Measurements from ENCODE around the gene MGST3. TPM values are rescaled to one million over a fixed set of nuclear protein-coding genes. Genes with fewer than 3 reads are reported as not detected.
"Not testable (repeated sequence)": the region's sequence is repeated elsewhere in the genome, so short reads cannot be mapped to it uniquely, and the experiment has no call there.

The MGST3 gene
- polyA plus RNA-seq, 1 of the 3 experiments (the other 2 are of a cell fraction) = 270 TPM

DNA sequence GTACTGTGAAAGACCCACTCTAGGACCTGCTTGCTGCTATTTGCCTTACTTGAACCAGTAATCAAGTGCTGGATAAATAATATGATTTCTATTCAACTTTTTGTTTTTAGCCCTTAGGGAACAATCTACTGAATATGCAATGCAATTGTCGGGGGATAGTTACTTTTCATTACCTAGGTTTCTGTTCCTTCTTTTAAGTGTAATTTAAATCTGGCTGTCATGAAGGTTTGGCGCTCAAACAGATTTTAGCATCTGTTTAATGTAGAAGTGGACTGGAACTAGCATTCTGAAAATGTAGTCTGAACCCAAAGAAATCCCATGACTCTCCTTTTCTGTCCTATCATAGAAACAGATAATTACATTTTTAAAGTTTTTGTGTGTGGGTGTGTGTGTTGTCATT, 4.8 kb downstream of the MGST3 start (continued):
- TF ChIP-seq POLR2AphosphoS5 (IDR thresholded peaks at IDR 0.05; ENCODE audit: low read depth, low read length) = no peak

DNA sequence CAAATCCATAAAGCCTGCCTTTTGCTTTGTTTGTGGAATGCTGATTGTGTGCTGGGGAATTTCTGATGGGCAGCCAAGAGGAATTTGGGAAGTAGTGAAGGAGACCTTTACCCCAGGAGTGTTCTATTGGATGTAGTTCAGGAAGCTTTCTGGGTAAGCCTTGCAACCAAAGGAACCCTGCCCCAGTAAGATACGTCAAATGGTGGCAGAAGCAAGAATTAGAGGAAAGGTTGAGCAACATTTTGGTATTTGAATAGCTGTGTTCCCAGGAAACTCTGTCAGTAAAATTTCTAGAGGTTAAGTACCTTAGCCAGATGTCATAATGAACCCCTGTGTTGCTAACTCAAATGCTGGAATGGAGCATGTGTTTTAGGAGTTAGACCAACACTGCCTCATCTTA, 6.4 kb downstream of the MGST3 start:
- H3F3A ChIP-seq (replicated peaks; ENCODE audit: insufficient read depth) = no peaks in the 10 kb centered on the region
- WGBS (ENCODE audit: low lambda C conversion rate) = 79% methylated on average over 1 of the region's 1 CpG
- H4K20me1 ChIP-seq (ENCODE audit: insufficient read depth) = peaks cover 31% of the 10 kb centered on the region
- ChIA-PET CTCF (interaction anchor here (0.9 to 1.1 kb wide), 2 partner anchors 10 to 380 kb away, joined by 3 read pairs; no protein-coding TSS in a partner anchor), POLR2A (no interaction called here)
- H3K79me2 ChIP-seq (ENCODE audit: insufficient read depth) = peaks cover 80% of the 10 kb centered on the region
- no peak for DNase-seq
- H3K4me2 ChIP-seq = no peak overlapping the region
- no peak overlapping the region for H3K9ac ChIP-seq
- H3K4me3 ChIP-seq (ENCODE audit: low read depth in 2 of 2, low read length in 1 of 2) = no peak overlapping the region
- H3K9me3 ChIP-seq = no peaks in the 10 kb centered on the region
- no peaks in the 10 kb centered on the region for H3K9me2 ChIP-seq
- peaks cover 18% of the 10 kb centered on the region in 2 experiments for H3K36me3 ChIP-seq (replicated peaks in 1 of 2; ENCODE audit: control insufficient read depth in 1 of 2, insufficient read depth in 2 of 2, low read length in 1 of 2)
- H3K27ac ChIP-seq (ENCODE audit: low read depth in 2 of 2, low read length in 1 of 2) = no peak overlapping the region
- no peaks in the 10 kb centered on the region for H3K27me3 ChIP-seq (ENCODE audit: insufficient read depth)
- TF ChIP-seq GATA2 (CRISPR knock-in tag; IDR thresholded peaks at IDR 0.05) = no peak
- TF ChIP-seq, protein P1, sequence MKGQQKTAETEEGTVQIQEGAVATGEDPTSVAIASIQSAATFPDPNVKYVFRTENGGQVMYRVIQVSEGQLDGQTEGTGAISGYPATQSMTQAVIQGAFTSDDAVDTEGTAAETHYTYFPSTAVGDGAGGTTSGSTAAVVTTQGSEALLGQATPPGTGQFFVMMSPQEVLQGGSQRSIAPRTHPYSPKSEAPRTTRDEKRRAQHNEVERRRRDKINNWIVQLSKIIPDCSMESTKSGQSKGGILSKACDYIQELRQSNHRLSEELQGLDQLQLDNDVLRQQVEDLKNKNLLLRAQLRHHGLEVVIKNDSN (IDR thresholded peaks at IDR 0.05; ENCODE audit: borderline replicate concordance, low read depth) = no peak
- TF ChIP-seq NRF1 (IDR thresholded peaks at IDR 0.05; ENCODE audit: low read depth, low read length) = no peak
- no peak for TF ChIP-seq SIN3A (IDR thresholded peaks at IDR 0.05; ENCODE audit: borderline replicate concordance, low read depth, low read length)
- no peak for TF ChIP-seq TAF1 (IDR thresholded peaks at IDR 0.05; ENCODE audit: borderline replicate concordance, low read depth, low read length)
- TF ChIP-seq, protein P2, sequence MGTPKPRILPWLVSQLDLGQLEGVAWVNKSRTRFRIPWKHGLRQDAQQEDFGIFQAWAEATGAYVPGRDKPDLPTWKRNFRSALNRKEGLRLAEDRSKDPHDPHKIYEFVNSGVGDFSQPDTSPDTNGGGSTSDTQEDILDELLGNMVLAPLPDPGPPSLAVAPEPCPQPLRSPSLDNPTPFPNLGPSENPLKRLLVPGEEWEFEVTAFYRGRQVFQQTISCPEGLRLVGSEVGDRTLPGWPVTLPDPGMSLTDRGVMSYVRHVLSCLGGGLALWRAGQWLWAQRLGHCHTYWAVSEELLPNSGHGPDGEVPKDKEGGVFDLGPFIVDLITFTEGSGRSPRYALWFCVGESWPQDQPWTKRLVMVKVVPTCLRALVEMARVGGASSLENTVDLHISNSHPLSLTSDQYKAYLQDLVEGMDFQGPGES (IDR thresholded peaks at IDR 0.05; ENCODE audit: low read depth, low read length) = no peak
- TF ChIP-seq RXRA (IDR thresholded peaks at IDR 0.05; ENCODE audit: borderline replicate concordance, low read depth) = no peak
- TF ChIP-seq, protein P3, sequence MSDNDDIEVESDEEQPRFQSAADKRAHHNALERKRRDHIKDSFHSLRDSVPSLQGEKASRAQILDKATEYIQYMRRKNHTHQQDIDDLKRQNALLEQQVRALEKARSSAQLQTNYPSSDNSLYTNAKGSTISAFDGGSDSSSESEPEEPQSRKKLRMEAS (IDR thresholded peaks at IDR 0.05; ENCODE audit: low read depth) = no peak
- TF ChIP-seq, protein P4, sequence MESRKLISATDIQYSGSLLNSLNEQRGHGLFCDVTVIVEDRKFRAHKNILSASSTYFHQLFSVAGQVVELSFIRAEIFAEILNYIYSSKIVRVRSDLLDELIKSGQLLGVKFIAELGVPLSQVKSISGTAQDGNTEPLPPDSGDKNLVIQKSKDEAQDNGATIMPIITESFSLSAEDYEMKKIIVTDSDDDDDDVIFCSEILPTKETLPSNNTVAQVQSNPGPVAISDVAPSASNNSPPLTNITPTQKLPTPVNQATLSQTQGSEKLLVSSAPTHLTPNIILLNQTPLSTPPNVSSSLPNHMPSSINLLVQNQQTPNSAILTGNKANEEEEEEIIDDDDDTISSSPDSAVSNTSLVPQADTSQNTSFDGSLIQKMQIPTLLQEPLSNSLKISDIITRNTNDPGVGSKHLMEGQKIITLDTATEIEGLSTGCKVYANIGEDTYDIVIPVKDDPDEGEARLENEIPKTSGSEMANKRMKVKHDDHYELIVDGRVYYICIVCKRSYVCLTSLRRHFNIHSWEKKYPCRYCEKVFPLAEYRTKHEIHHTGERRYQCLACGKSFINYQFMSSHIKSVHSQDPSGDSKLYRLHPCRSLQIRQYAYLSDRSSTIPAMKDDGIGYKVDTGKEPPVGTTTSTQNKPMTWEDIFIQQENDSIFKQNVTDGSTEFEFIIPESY (IDR thresholded peaks at IDR 0.05; ENCODE audit: borderline replicate concordance, low read depth) = no peak
- no peak for TF ChIP-seq EZH2phosphoT487 (IDR thresholded peaks at IDR 0.05; ENCODE audit: borderline replicate concordance, low read depth)
- TF ChIP-seq ELF1 (IDR thresholded peaks at IDR 0.05) = no peak
- TF ChIP-seq CHD2 (IDR thresholded peaks at IDR 0.05; ENCODE audit: low read length, partially characterized antibody) = no peak
- TF ChIP-seq, protein P5, sequence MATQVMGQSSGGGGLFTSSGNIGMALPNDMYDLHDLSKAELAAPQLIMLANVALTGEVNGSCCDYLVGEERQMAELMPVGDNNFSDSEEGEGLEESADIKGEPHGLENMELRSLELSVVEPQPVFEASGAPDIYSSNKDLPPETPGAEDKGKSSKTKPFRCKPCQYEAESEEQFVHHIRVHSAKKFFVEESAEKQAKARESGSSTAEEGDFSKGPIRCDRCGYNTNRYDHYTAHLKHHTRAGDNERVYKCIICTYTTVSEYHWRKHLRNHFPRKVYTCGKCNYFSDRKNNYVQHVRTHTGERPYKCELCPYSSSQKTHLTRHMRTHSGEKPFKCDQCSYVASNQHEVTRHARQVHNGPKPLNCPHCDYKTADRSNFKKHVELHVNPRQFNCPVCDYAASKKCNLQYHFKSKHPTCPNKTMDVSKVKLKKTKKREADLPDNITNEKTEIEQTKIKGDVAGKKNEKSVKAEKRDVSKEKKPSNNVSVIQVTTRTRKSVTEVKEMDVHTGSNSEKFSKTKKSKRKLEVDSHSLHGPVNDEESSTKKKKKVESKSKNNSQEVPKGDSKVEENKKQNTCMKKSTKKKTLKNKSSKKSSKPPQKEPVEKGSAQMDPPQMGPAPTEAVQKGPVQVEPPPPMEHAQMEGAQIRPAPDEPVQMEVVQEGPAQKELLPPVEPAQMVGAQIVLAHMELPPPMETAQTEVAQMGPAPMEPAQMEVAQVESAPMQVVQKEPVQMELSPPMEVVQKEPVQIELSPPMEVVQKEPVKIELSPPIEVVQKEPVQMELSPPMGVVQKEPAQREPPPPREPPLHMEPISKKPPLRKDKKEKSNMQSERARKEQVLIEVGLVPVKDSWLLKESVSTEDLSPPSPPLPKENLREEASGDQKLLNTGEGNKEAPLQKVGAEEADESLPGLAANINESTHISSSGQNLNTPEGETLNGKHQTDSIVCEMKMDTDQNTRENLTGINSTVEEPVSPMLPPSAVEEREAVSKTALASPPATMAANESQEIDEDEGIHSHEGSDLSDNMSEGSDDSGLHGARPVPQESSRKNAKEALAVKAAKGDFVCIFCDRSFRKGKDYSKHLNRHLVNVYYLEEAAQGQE (IDR thresholded peaks at IDR 0.05; ENCODE audit: low read depth, low read length) = no peak
- H2AFZ ChIP-seq (ENCODE audit: low read depth) = no peak overlapping the region
- peaks cover 12 to 19% of the 10 kb centered on the region in 2 experiments; a peak in 3 of 4 replicates for H3K4me1 ChIP-seq (ENCODE audit: control insufficient read depth in 1 of 2, insufficient read depth in 2 of 2, low read depth in 1 of 2, low read length in 1 of 2)

DNA sequence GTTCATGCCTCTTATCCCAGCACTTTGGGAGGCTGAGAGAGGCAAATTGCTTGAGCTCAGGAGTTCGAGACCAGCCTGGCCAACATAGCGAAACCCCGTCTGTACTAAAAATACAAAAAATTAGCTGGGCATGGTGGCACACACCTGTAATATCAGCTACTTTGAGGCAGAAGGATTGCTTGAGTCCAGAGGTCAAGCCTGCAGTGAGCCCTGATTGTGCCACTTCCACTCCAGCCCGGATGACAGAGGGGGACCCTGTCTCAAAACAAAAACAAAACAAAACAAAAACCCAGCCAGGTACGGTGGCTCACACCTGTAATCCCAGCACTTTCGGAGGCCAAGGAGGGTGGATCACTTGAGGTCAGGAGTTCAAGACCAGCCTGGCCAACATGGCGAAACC, 7.2 kb downstream of the MGST3 start:
- CTCF ChIA-PET = interaction anchor here (0.9 kb wide), 1 partner anchor 9 kb away, joined by 3 read pairs; no protein-coding TSS in a partner anchor
- H3K9me3 ChIP-seq; H3K9me2 ChIP-seq; POLR2A ChIA-PET; H3K4me2 ChIP-seq; H3K27me3 ChIP-seq (ENCODE audit: insufficient read depth); H3F3A ChIP-seq (replicated peaks; ENCODE audit: insufficient read depth); H3K4me3 ChIP-seq (ENCODE audit: low read depth in 2 of 2, low read length in 1 of 2); DNase-seq; H3K27ac ChIP-seq (ENCODE audit: low read depth in 2 of 2, low read length in 1 of 2); H2AFZ ChIP-seq (ENCODE audit: low read depth); H3K9ac ChIP-seq: not testable (repeated sequence)
- peaks cover 15 to 18% of the 10 kb centered on the region in 2 experiments for H3K36me3 ChIP-seq (replicated peaks in 1 of 2; ENCODE audit: control insufficient read depth in 1 of 2, insufficient read depth in 2 of 2, low read length in 1 of 2)
- peaks cover 12% of the 10 kb centered on the region in 2 experiments; a peak in 3 of 4 replicates for H3K4me1 ChIP-seq (ENCODE audit: control insufficient read depth in 1 of 2, insufficient read depth in 2 of 2, low read depth in 1 of 2, low read length in 1 of 2)
- WGBS (ENCODE audit: low lambda C conversion rate) = 99% methylated on average over 7 of the region's 7 CpGs
- H4K20me1 ChIP-seq (ENCODE audit: insufficient read depth) = peaks cover 26% of the 10 kb centered on the region
- H3K79me2 ChIP-seq (ENCODE audit: insufficient read depth) = peaks cover 80% of the 10 kb centered on the region
